Esophagus muscularis mucosa (tissue), 4 donors: ENCODE results near the gene ABI3.

Experiments
- EP300 ChIP-seq: sonication (generic); formaldehyde crosslinking; IDR thresholded peaks from one replicate; pipeline ENCODE4 v1.6.1; 2017; ENCODE audit warnings: antibody characterized with exemption
- POLR2A ChIP-seq: fragments of 450-650 bp; IDR thresholded peaks from one replicate; pipeline ENCODE4 v1.6.1; 2017; ENCODE audit warnings: antibody characterized with exemption, moderate library complexity, mild to moderate bottlenecking, low read depth
- POLR2AphosphoS5 ChIP-seq, 2 donors: sonication (generic); formaldehyde crosslinking; IDR thresholded peaks; one replicate each; pipeline ENCODE4 v1.6.1; 2017; ENCODE audit warnings: antibody characterized with exemption in 2 of 2
- TF ChIP-seq, protein P1 (sequence below), 3 experiments: fragments of 200-600 bp in 2 of 3; fragments of 450-650 bp in 1 of 3; sonication (generic) in 2 of 3; IDR thresholded peaks; one replicate each; pipeline ENCODE4 v1.5.1; 2017 to 2019; ENCODE audit warnings: antibody characterized with exemption in 3 of 3, mild to moderate bottlenecking in 2 of 3, moderate library complexity in 1 of 3

- TF ChIP-seq, protein P1, sequence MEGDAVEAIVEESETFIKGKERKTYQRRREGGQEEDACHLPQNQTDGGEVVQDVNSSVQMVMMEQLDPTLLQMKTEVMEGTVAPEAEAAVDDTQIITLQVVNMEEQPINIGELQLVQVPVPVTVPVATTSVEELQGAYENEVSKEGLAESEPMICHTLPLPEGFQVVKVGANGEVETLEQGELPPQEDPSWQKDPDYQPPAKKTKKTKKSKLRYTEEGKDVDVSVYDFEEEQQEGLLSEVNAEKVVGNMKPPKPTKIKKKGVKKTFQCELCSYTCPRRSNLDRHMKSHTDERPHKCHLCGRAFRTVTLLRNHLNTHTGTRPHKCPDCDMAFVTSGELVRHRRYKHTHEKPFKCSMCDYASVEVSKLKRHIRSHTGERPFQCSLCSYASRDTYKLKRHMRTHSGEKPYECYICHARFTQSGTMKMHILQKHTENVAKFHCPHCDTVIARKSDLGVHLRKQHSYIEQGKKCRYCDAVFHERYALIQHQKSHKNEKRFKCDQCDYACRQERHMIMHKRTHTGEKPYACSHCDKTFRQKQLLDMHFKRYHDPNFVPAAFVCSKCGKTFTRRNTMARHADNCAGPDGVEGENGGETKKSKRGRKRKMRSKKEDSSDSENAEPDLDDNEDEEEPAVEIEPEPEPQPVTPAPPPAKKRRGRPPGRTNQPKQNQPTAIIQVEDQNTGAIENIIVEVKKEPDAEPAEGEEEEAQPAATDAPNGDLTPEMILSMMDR (IDR thresholded peaks at IDR 0.05), result no peak
- TF ChIP-seq POLR2A, result no peak
- TF ChIP-seq POLR2AphosphoS5 (IDR thresholded peaks at IDR 0.05), result no peak
- TF ChIP-seq EP300, result no peak
Measured at GRCh38 chr17:49267912-49268311, 57.4 kb downstream of the ABI3 start.
